Ishikawa (cell line): ENCODE measurements around the gene NUB1.

Experiments
- CEBPB ChIP-seq: IDR thresholded peaks from 2 replicates; pipeline ENCODE4 v1.6.1; 2012
- CREB1 ChIP-seq: IDR thresholded peaks from 2 replicates; pipeline ENCODE4 v1.6.1; 2012; ENCODE audit warnings: low read depth
- EP300 ChIP-seq: IDR thresholded peaks from 2 replicates; pipeline ENCODE4 v1.6.1; 2012; ENCODE audit warnings: borderline replicate concordance
- NFIC ChIP-seq: IDR thresholded peaks from 2 replicates; pipeline ENCODE4 v1.6.1; 2012
- RAD21 ChIP-seq: IDR thresholded peaks from 2 replicates; pipeline ENCODE4 v1.6.1; 2012; ENCODE audit warnings: low read depth
- TAF1 ChIP-seq: IDR thresholded peaks from 2 replicates; pipeline ENCODE4 v1.6.1; 2012; ENCODE audit warnings: low read depth, mild to moderate bottlenecking
- TEAD4 ChIP-seq: IDR thresholded peaks from 2 replicates; pipeline ENCODE4 v1.6.1; 2012
- YY1 ChIP-seq: IDR thresholded peaks from 2 replicates; pipeline ENCODE4 v1.6.1; 2012; ENCODE audit warnings: low read depth
- TF ChIP-seq, protein P1 (sequence below): IDR thresholded peaks from 2 replicates; pipeline ENCODE4 v1.6.1; 2012
- TF ChIP-seq, protein P2 (sequence below): IDR thresholded peaks from 2 replicates; pipeline ENCODE4 v1.6.1; 2012; ENCODE audit warnings: low read depth, mild to moderate bottlenecking

DNA sequence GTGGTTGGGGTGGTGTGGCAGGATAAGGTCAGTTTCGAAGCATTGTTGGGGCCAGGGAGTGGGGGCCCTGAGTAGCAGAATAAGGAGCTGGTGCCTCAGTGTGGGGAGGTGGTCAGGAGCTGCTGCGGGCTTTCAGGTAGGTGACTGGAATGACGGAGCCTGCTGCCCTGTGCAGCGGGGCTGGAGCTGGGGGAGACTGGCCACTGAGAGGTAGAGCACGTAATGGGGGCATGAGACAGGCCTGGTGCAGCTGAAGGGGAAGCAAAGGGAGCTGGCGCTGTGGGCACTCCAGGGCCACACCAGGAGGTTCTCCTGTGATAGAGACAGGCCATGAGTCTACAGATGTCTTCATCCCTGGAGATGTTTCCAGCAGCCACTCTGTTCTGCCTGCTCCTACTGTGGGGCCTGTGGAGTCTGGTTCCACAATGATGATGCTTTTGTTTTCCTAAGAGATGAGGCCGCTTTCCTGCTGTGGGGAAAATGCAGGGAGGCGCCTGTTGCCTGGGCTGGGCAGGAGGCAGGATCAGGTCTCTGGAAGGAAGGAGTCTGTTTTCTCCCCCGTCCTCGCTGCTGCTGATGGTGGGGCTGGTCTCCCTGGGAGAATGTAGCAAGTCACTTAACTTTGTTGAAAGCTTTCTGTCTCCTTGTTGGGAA, 31.1 kb downstream of the NUB1 start:
- TF ChIP-seq NFIC: no peak
- no peak for TF ChIP-seq YY1
- no peak for TF ChIP-seq CEBPB
- TF ChIP-seq, protein P1, sequence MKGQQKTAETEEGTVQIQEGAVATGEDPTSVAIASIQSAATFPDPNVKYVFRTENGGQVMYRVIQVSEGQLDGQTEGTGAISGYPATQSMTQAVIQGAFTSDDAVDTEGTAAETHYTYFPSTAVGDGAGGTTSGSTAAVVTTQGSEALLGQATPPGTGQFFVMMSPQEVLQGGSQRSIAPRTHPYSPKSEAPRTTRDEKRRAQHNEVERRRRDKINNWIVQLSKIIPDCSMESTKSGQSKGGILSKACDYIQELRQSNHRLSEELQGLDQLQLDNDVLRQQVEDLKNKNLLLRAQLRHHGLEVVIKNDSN: no peak
- TF ChIP-seq TAF1: no peak
- no peak for TF ChIP-seq RAD21
- no peak for TF ChIP-seq CREB1
- no peak for TF ChIP-seq EP300
- TF ChIP-seq, protein P2, sequence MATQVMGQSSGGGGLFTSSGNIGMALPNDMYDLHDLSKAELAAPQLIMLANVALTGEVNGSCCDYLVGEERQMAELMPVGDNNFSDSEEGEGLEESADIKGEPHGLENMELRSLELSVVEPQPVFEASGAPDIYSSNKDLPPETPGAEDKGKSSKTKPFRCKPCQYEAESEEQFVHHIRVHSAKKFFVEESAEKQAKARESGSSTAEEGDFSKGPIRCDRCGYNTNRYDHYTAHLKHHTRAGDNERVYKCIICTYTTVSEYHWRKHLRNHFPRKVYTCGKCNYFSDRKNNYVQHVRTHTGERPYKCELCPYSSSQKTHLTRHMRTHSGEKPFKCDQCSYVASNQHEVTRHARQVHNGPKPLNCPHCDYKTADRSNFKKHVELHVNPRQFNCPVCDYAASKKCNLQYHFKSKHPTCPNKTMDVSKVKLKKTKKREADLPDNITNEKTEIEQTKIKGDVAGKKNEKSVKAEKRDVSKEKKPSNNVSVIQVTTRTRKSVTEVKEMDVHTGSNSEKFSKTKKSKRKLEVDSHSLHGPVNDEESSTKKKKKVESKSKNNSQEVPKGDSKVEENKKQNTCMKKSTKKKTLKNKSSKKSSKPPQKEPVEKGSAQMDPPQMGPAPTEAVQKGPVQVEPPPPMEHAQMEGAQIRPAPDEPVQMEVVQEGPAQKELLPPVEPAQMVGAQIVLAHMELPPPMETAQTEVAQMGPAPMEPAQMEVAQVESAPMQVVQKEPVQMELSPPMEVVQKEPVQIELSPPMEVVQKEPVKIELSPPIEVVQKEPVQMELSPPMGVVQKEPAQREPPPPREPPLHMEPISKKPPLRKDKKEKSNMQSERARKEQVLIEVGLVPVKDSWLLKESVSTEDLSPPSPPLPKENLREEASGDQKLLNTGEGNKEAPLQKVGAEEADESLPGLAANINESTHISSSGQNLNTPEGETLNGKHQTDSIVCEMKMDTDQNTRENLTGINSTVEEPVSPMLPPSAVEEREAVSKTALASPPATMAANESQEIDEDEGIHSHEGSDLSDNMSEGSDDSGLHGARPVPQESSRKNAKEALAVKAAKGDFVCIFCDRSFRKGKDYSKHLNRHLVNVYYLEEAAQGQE: no peak
- TF ChIP-seq TEAD4: no peak
